ENCODE results near the gene EIF3J. TPM values are rescaled to one million over a fixed set of nuclear protein-coding genes. Genes with fewer than 3 reads are reported as not detected.

Gene EIF3J
- total RNA-seq, 4 donors from 2014 or later = 41.4 to 71.7 (median 57.7) TPM

DNA sequence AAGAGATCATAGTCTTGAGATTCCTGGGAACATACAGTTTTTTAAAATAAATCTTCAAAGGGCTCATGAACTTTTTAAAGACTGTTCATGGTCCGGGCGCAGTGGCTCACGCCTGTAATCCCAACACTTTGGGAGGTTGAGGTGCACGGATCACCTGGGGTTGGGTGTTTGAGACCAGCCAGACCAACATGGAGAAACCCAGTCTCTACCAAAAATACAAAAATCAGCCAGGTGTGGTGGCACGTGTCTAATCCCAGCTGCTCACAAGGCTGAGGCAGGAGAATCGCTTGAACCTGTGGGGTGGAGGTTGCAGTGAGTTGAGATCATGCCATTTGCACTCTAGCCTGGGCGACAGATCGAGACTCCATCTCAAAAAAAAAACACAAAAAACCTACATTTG, 41.4 kb upstream of the EIF3J start:
- no peaks in the 10 kb centered on the region for H3K4me1 ChIP-seq
- H3K27ac ChIP-seq = no peak overlapping the region
- TF ChIP-seq EP300 (IDR thresholded peaks at IDR 0.05) (no peak), POLR2AphosphoS5 (IDR thresholded peaks at IDR 0.05) (no peak), POLR2A (IDR thresholded peaks at IDR 0.05) (no peak), CTCF (IDR thresholded peaks at IDR 0.05) (no peak)
- H3K9me3 ChIP-seq = no peaks in the 10 kb centered on the region
- peaks cover 68% of the 10 kb centered on the region for H3K36me3 ChIP-seq
- 89% methylated on average over 8 of the region's 8 CpGs for WGBS
- no peaks in the 10 kb centered on the region for H3K27me3 ChIP-seq
- no peak for DNase-seq (ENCODE audit: low spot score in 2 of 2)
- H3K4me3 ChIP-seq = no peak overlapping the region

GRCh38 chr15:44500555-44500954, 36.4 kb upstream of the EIF3J start:
- 74% methylated on average over 3 of the region's 3 CpGs for WGBS
- Histone ChIP-seq H3K4me1 (no peaks in the 10 kb centered on the region), H3K4me3 (no peak overlapping the region), H3K36me3 (peaks cover 58% of the 10 kb centered on the region), H3K27ac (no peak overlapping the region), H3K9me3 (no peaks in the 10 kb centered on the region), H3K27me3 (no peaks in the 10 kb centered on the region)
- TF ChIP-seq EP300 (IDR thresholded peaks at IDR 0.05) (no peak), POLR2AphosphoS5 (IDR thresholded peaks at IDR 0.05) (no peak), CTCF (IDR thresholded peaks at IDR 0.05) (no peak), POLR2A (IDR thresholded peaks at IDR 0.05) (no peak)
- no peak for DNase-seq (ENCODE audit: low spot score in 2 of 2)

GRCh38 chr15:44501768-44502366, 35.1 kb upstream of the EIF3J start:
- 83% methylated on average over 3 of the region's 3 CpGs for WGBS
- Histone ChIP-seq H3K4me3 (no peak overlapping the region), H3K36me3 (peaks cover 49% of the 10 kb centered on the region), H3K4me1 (no peaks in the 10 kb centered on the region), H3K9me3 (no peaks in the 10 kb centered on the region), H3K27ac (no peak overlapping the region), H3K27me3 (no peaks in the 10 kb centered on the region)
- no peak for DNase-seq (ENCODE audit: low spot score in 2 of 2)
- TF ChIP-seq POLR2AphosphoS5 (IDR thresholded peaks at IDR 0.05) = no peak
- peak; percentile 37 to 41 for TF ChIP-seq CTCF (IDR thresholded peaks at IDR 0.05)

- H3K9me3 ChIP-seq = no peaks in the 10 kb centered on the region
- no peak overlapping the region for H3K4me3 ChIP-seq
- no peak overlapping the region for H3K27ac ChIP-seq
- H3K4me1 ChIP-seq = no peaks in the 10 kb centered on the region
- H3K36me3 ChIP-seq = peaks cover 36% of the 10 kb centered on the region
- H3K27me3 ChIP-seq = no peaks in the 10 kb centered on the region
- DNase-seq (ENCODE audit: low spot score in 2 of 2) = no peak
- TF ChIP-seq CTCF (IDR thresholded peaks at IDR 0.05) (no peak), POLR2AphosphoS5 (IDR thresholded peaks at IDR 0.05) (no peak), EP300 (IDR thresholded peaks at IDR 0.05) (no peak), POLR2A (IDR thresholded peaks at IDR 0.05) (no peak)
These were observed 20.5 kb upstream of the EIF3J start for GRCh38 chr15:44516436-44516835.

- Histone ChIP-seq H3K9me3 (no peaks in the 10 kb centered on the region), H3K27me3 (no peaks in the 10 kb centered on the region), H3K4me3 (no peak overlapping the region), H3K36me3 (peaks cover 60% of the 10 kb centered on the region), H3K4me1 (no peaks in the 10 kb centered on the region), H3K27ac (no peak overlapping the region)
- no peak for DNase-seq (ENCODE audit: low spot score in 2 of 2)
- WGBS = 85% methylated on average over 6 of the region's 6 CpGs
- TF ChIP-seq EP300 (IDR thresholded peaks at IDR 0.05) = no peak
- no peak for TF ChIP-seq POLR2A (IDR thresholded peaks at IDR 0.05)
- no peak for TF ChIP-seq CTCF (IDR thresholded peaks at IDR 0.05)
- no peak for TF ChIP-seq POLR2AphosphoS5 (IDR thresholded peaks at IDR 0.05)
These were observed 17.4 kb upstream of the EIF3J start for GRCh38 chr15:44519537-44519936.
